Upper lobe of left lung (tissue), 6 donors: ENCODE data around the gene TFPI. TPM values are rescaled to one million over a fixed set of nuclear protein-coding genes. Genes with fewer than 3 reads are reported as not detected.
A peak's percentile ranks its signal among the peaks of the same experiment; 100 is the strongest.

ENCODE experiments used
- ATAC-seq, 2 donors: fragments of 200-7000 bp; cut with Tn5 transposase; one replicate each; pipeline ENCODE4 v1.9.1; 2022; ENCODE audit warnings: mild to moderate bottlenecking in 2 of 2, moderate library complexity in 2 of 2; ENCODE audit not compliant: low FRiP score in 2 of 2
- DNase-seq, 2 donors: peaks; one replicate each; pipeline ENCODE4 v3.0.0-alpha.2; 2019 to 2020
- H3K27ac ChIP-seq, 4 donors: fragments of 200-600 bp; sonication (generic); one replicate each; pipeline ENCODE4 v1.5.1; 2016 to 2019
- H3K27me3 ChIP-seq, 4 donors: fragments of 200-600 bp; sonication (generic); one replicate each; pipeline ENCODE4 v1.5.1; 2017 to 2019
- H3K36me3 ChIP-seq, 4 donors: fragments of 200-600 bp; sonication (generic); one replicate each; pipeline ENCODE4 v1.5.1; 2016 to 2019
- H3K4me1 ChIP-seq, 4 donors: fragments of 200-600 bp; sonication (generic); one replicate each; pipeline ENCODE4 v1.5.1; 2018 to 2019
- H3K4me3 ChIP-seq, 4 donors: fragments of 200-600 bp; sonication (generic); one replicate each; pipeline ENCODE4 v1.5.1; 2017 to 2019; ENCODE audit warnings: mild to moderate bottlenecking in 2 of 4, moderate library complexity in 1 of 4
- H3K9me3 ChIP-seq, 4 donors: fragments of 200-600 bp; sonication (generic); one replicate each; pipeline ENCODE4 v1.5.1; 2018 to 2019
- EP300 ChIP-seq, 4 donors: sonication (generic); formaldehyde crosslinking; IDR thresholded peaks; one replicate each; pipeline ENCODE4 v1.5.1; 2017; ENCODE audit warnings: antibody characterized with exemption in 4 of 4, control low read depth in 2 of 4
- POLR2A ChIP-seq, 4 donors: fragments of 450-650 bp; IDR thresholded peaks; one replicate each; pipeline ENCODE4 v1.5.1; 2016 to 2017; ENCODE audit warnings: antibody characterized with exemption in 4 of 4, mild to moderate bottlenecking in 2 of 4
- POLR2AphosphoS5 ChIP-seq, 2 donors: sonication (generic); formaldehyde crosslinking; IDR thresholded peaks; one replicate each; pipeline ENCODE4 v1.5.1; 2017; ENCODE audit warnings: antibody characterized with exemption in 2 of 2
- WGBS, 2 donors: methylation state at CpG; one replicate each; pipeline ENCODE4 v1.1.5; 2017 to 2018; 5-methylcytosine and 5-hydroxymethylcytosine counted together
- total RNA-seq, 6 donors: library from RNA; depleted of rRNA in 4 of 6; stranded (reverse); fragments of >200 nt in 4 of 6; gene quantifications; one replicate each; pipeline versions ENCODE4 v1.1.0 to v1.2.1, GENCODE V29; 2016 to 2021
- TF ChIP-seq, protein P1 (sequence below), 6 experiments: fragments of 450-650 bp in 4 of 6; fragments of 200-600 bp in 2 of 6; sonication (generic) in 2 of 6; IDR thresholded peaks; one replicate each; pipeline ENCODE4 v1.5.1; 2016 to 2019; ENCODE audit warnings: antibody characterized with exemption in 6 of 6
- donor health status: DM: no; HTN: no; CAD: no; lungs with moderate emphysema.
- donor health status: DM: no; HTN: yes; CAD: no; lungs with severe emphysema.

Gene TFPI
- total RNA-seq, 6 donors from 2014 or later = 92.3 to 293 (median 243) TPM

DNA sequence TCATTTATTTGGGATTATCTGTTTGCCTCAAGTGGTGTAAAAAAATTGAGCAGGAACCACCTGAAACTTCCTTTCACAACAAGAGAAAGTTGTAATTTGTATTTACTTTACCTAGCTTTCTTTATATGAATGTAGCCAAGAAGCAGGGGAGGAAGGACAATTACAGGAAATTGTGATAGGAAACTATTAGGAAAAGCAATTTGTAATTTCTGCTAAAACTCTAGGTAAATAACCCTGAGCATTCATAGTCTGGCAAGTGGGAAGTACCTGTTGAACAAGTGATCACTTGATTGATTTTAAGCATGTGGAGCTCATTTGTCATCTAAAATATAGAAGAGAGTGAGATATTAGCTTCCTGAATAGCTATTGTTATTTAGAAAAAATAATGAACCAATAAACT lies 5.0 kb downstream of the TFPI start:
- TF ChIP-seq, protein P1, sequence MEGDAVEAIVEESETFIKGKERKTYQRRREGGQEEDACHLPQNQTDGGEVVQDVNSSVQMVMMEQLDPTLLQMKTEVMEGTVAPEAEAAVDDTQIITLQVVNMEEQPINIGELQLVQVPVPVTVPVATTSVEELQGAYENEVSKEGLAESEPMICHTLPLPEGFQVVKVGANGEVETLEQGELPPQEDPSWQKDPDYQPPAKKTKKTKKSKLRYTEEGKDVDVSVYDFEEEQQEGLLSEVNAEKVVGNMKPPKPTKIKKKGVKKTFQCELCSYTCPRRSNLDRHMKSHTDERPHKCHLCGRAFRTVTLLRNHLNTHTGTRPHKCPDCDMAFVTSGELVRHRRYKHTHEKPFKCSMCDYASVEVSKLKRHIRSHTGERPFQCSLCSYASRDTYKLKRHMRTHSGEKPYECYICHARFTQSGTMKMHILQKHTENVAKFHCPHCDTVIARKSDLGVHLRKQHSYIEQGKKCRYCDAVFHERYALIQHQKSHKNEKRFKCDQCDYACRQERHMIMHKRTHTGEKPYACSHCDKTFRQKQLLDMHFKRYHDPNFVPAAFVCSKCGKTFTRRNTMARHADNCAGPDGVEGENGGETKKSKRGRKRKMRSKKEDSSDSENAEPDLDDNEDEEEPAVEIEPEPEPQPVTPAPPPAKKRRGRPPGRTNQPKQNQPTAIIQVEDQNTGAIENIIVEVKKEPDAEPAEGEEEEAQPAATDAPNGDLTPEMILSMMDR (IDR thresholded peaks at IDR 0.05) = no peak
- peak in 2 of 4 donors; percentile 83 to 88 for TF ChIP-seq EP300 (IDR thresholded peaks at IDR 0.05)
- H3K4me3 ChIP-seq = peak overlapping the region in 2 of 4 donors; percentile 55 to 56
- peaks cover 19 to 46% (median 35%) of the 10 kb centered on the region in 4 donors for H3K4me1 ChIP-seq
- no peak for ATAC-seq
- no peaks in the 10 kb centered on the region for H3K9me3 ChIP-seq
- no peaks in the 10 kb centered on the region for H3K27me3 ChIP-seq
- H3K36me3 ChIP-seq = peaks cover 0 to 6% (median 0%) of the 10 kb centered on the region in 4 donors
- H3K27ac ChIP-seq = peak overlapping the region; percentile 37 to 86 (median 82)
- no peak for DNase-seq

DNA sequence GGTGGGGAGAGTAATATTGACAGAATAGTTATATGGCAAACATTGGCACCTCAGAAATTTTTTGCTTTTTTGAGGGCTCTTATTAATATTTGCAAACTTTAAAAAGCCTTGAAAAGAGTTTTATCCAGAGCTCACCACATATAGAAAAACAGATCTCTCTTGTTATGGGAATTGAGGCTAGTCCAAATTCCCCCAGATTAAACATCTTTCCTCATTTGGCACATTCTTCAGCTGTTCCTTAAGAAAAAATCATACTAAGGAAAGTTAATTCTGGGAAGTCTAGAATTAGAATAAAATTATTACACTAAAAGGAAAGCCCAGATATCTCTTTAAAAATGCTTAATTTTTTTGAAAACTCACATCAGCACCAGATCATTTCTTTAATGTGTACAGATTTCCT lies 5.6 kb downstream of the TFPI start:
- no peak for DNase-seq
- peak overlapping the region in 2 of 4 donors; percentile 55 to 56 for H3K4me3 ChIP-seq
- peak overlapping the region; percentile 9 to 86 (median 82) for H3K27ac ChIP-seq
- H3K4me1 ChIP-seq = peaks cover 19 to 51% (median 40%) of the 10 kb centered on the region in 4 donors
- no peak for ATAC-seq
- TF ChIP-seq, protein P1 (IDR thresholded peaks at IDR 0.05) = no peak
- TF ChIP-seq EP300 (IDR thresholded peaks at IDR 0.05) (no peak), POLR2AphosphoS5 (IDR thresholded peaks at IDR 0.05) (no peak), POLR2A (IDR thresholded peaks at IDR 0.05) (no peak)
- H3K9me3 ChIP-seq = no peaks in the 10 kb centered on the region
- H3K27me3 ChIP-seq = no peaks in the 10 kb centered on the region
- H3K36me3 ChIP-seq = peaks cover 0 to 10% (median 0%) of the 10 kb centered on the region in 4 donors

DNA sequence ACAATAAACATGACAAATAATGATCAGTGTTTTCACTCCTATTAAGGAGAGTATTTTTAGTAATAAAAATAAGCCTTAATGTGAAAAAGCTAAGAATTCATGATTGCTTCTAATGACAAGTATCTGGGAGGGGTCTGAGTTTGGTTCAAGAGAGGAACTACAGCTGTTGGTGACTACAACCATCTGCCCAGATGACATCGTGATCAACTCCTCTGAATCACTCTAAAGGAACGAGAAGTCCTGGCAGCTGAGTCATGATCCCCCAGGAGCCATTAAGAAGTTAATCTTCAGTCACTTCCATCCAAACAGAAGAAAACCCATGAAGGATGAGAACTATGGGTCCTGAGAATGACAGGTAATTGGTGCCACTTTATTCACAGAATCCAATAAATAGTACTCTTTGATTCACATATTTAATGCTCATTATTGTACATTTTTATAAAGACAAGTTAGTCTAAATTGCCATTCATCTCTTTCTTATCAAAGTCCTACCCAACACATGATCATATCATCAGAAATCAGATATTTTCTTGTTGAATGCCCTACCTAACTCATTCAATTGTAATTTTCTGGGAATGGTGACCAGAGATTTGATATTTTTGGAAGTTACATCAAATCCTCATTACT lies 6.8 kb downstream of the TFPI start:
- Histone ChIP-seq H3K36me3 (peaks cover 0 to 11% (median 0%) of the 10 kb centered on the region in 4 donors), H3K27me3 (no peaks in the 10 kb centered on the region), H3K9me3 (no peaks in the 10 kb centered on the region), H3K4me1 (peaks cover 22 to 61% (median 50%) of the 10 kb centered on the region in 4 donors), H3K27ac (peak overlapping the region; percentile 58 to 86 (median 82)), H3K4me3 (no peak overlapping the region)
- ATAC-seq (peak; percentile 62 to 96), DNase-seq (peak in 1 of 2 donors; percentile 67)
- peak; percentile 33 to 38 for TF ChIP-seq POLR2AphosphoS5 (IDR thresholded peaks at IDR 0.05)
- peak in 2 of 4 donors; percentile 39 to 58 for TF ChIP-seq EP300 (IDR thresholded peaks at IDR 0.05)
- peak in 1 of 4 donors; percentile 40 for TF ChIP-seq POLR2A (IDR thresholded peaks at IDR 0.05)
- TF ChIP-seq, protein P1 (IDR thresholded peaks at IDR 0.05) = no peak
- 26 to 31% methylated on average over 2 of the region's 2 CpGs for WGBS, 2 donors

DNA sequence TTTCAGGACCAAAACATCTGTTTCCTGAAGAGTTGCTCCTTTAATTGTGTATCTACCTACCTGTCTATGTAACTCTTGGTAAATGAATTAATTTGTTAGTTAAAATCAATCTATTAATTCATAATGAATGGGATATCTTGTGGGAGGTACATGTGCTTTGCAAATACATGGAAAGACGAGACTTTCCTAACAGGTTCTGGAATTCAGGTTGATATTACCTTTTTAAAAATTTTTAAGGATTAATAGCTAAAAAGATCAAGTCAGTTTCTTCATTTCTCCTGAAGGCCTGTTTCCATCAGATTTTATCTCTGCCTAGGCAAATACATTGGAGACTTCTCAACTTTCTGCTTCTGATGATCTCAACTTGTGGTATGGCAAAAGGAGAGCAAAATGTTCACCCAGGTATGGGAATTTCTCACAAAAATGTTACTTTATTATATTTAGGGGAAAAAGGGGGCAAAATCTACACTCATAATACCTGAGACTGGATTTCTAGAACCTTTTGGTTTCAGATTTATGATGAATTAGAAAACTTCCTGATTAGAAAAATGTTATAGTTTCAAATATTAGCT lies 7.4 kb downstream of the TFPI start:
- ATAC-seq (no peak), DNase-seq (no peak)
- peak overlapping the region; percentile 58 to 86 (median 82) for H3K27ac ChIP-seq
- H3K4me1 ChIP-seq = peaks cover 28 to 67% (median 56%) of the 10 kb centered on the region in 4 donors
- no peaks in the 10 kb centered on the region for H3K27me3 ChIP-seq
- TF ChIP-seq POLR2A (IDR thresholded peaks at IDR 0.05) (no peak), EP300 (IDR thresholded peaks at IDR 0.05) (no peak), POLR2AphosphoS5 (IDR thresholded peaks at IDR 0.05) (no peak)
- TF ChIP-seq, protein P1 (IDR thresholded peaks at IDR 0.05) = no peak
- WGBS, 2 donors = 87 to 96% methylated on average over 1 of the region's 1 CpG
- peak overlapping the region in 1 of 4 donors; percentile 7 for H3K4me3 ChIP-seq
- H3K36me3 ChIP-seq = peaks cover 0 to 11% (median 0%) of the 10 kb centered on the region in 4 donors
- no peaks in the 10 kb centered on the region for H3K9me3 ChIP-seq
